OCI-LY7 (cell line): ENCODE data around the gene CACNA1D.

ENCODE experiments used
- EZH2phosphoT487 ChIP-seq: fragments of 200-600 bp; sonication (generic); IDR thresholded peaks from 2 replicates; pipeline ENCODE4 v1.6.1; 2018; ENCODE audit warnings: low read depth, borderline replicate concordance, mild to moderate bottlenecking, mixed run types, antibody characterized with exemption, low read length, moderate library complexity, mixed read lengths
- TF ChIP-seq, protein P1 (sequence below): fragments of 200-600 bp; sonication (generic); conservative IDR thresholded peaks from 2 replicates; pipeline ENCODE4 v1.5.1; 2014; ENCODE audit warnings: mild to moderate bottlenecking, antibody characterized with exemption, low read length, moderate library complexity, mixed read lengths

DNA sequence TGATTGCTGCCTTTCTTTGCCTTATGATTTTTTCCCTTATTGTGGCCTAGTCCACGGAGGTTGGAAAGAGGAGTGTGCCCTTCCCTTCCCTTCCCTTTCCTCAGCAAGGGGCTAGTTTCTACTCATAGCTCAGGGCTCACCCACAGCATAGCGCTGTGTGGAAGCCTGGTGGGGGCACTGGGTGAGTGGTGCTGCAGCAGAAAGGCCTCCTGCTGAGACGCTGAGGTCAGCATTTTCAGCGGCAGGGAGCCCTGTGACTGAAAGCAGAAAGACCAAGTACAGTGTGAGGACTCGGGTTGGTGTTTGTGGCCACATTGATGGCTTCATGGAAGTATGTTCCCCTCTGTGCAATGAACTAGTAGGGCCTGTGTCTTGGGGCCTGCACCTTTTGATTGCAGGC lies 21.9 kb downstream of the CACNA1D start:
- TF ChIP-seq, protein P1, sequence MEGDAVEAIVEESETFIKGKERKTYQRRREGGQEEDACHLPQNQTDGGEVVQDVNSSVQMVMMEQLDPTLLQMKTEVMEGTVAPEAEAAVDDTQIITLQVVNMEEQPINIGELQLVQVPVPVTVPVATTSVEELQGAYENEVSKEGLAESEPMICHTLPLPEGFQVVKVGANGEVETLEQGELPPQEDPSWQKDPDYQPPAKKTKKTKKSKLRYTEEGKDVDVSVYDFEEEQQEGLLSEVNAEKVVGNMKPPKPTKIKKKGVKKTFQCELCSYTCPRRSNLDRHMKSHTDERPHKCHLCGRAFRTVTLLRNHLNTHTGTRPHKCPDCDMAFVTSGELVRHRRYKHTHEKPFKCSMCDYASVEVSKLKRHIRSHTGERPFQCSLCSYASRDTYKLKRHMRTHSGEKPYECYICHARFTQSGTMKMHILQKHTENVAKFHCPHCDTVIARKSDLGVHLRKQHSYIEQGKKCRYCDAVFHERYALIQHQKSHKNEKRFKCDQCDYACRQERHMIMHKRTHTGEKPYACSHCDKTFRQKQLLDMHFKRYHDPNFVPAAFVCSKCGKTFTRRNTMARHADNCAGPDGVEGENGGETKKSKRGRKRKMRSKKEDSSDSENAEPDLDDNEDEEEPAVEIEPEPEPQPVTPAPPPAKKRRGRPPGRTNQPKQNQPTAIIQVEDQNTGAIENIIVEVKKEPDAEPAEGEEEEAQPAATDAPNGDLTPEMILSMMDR, result no peak
- TF ChIP-seq EZH2phosphoT487, result no peak
